IMR-90 (cell line): Measurements from ENCODE around the gene AATF. TPM values are rescaled to one million over a fixed set of nuclear protein-coding genes. Genes with fewer than 3 reads are reported as not detected.

Experiments
- ATAC-seq: fragments of 200-7000 bp; cut with Tn5 transposase; 2 replicates; pipeline ENCODE4 v1.9.1; 2020; ENCODE audit warnings: low read depth, mild to moderate bottlenecking, moderate library complexity
- BruUV-seq: library from RNA; stranded (reverse); fragments of 400-500 nt; replicated peaks from 2 replicates; lab custom pipeline; 2021; lab: Mats Ljungman, UMichigan
- CTCF ChIA-PET: fragments of 300-600 bp; formaldehyde crosslinking; extraction: SDS; loops from one replicate; lab custom pipeline; 2021; ENCODE audit warnings: antibody characterized with exemption; lab: Yijun Ruan, JAX
- POLR2A ChIA-PET: fragments of 300-600 bp; sonication (Branson Sonifier 250); formaldehyde crosslinking; loops from one replicate; lab custom pipeline; 2022; ENCODE audit warnings: antibody characterized with exemption; ENCODE audit not compliant: unreplicated experiment; lab: Charles Lee
- DNase-seq: peaks from one replicate; pipeline ENCODE4 v3.0.0; 2013
- H2AFZ ChIP-seq: replicated peaks from 2 replicates; pipeline ENCODE3; 2013; ENCODE audit warnings: low read length, mild to moderate bottlenecking; ENCODE audit not compliant: poor library complexity
- H2AK5ac ChIP-seq: 2 replicates; pipeline ENCODE4 v1.6.1; 2013; ENCODE audit warnings: low read depth, low read length, inconsistent platforms
- H2AK9ac ChIP-seq: replicated peaks from 2 replicates; pipeline ENCODE3; 2013; ENCODE audit warnings: mild to moderate bottlenecking, low read depth, low read length, moderate library complexity; ENCODE audit not compliant: poor library complexity
- H2BK120ac ChIP-seq: 2 replicates; pipeline ENCODE4 v1.6.1; 2013; ENCODE audit warnings: low read depth, low read length, inconsistent platforms
- H2BK15ac ChIP-seq: 3 replicates; pipeline ENCODE4 v1.6.1; 2013; ENCODE audit warnings: low read depth, low read length, inconsistent platforms
- H2BK20ac ChIP-seq: 2 replicates; pipeline ENCODE4 v1.6.1; 2013; ENCODE audit warnings: low read depth, mild to moderate bottlenecking, inconsistent platforms, low read length, moderate library complexity
- H2BK5ac ChIP-seq: 2 replicates; pipeline ENCODE4 v1.6.1; 2013; ENCODE audit warnings: mild to moderate bottlenecking, low read depth, low read length, inconsistent platforms; ENCODE audit not compliant: poor library complexity, severe bottlenecking
- H3K14ac ChIP-seq: replicated peaks from 2 replicates; pipeline ENCODE4 v1.6.1; 2013; ENCODE audit warnings: low read depth, low read length, inconsistent platforms
- H3K18ac ChIP-seq: 2 replicates; pipeline ENCODE4 v1.6.1; 2013; ENCODE audit warnings: low read depth, low read length, control low read depth
- H3K23ac ChIP-seq: 2 replicates; pipeline ENCODE4 v1.6.1; 2013; ENCODE audit warnings: low read depth, low read length, inconsistent platforms
- H3K27ac ChIP-seq: 2 replicates; pipeline ENCODE4 v1.5.1; 2013; ENCODE audit warnings: mild to moderate bottlenecking, control low read depth, low read length; ENCODE audit not compliant: insufficient read depth
- H3K27me3 ChIP-seq: 2 replicates; pipeline ENCODE4 v1.6.1; 2013; ENCODE audit warnings: low read length; ENCODE audit not compliant: control insufficient read depth, insufficient read depth
- H3K36me3 ChIP-seq: 2 replicates; pipeline ENCODE4 v1.6.1; 2013; ENCODE audit warnings: low read length, mixed read lengths; ENCODE audit not compliant: control insufficient read depth, insufficient read depth
- H3K4ac ChIP-seq: 2 replicates; pipeline ENCODE4 v1.6.1; 2013; ENCODE audit warnings: low read depth, low read length, inconsistent platforms
- H3K4me1 ChIP-seq: 2 replicates; pipeline ENCODE4 v1.6.1; 2013; ENCODE audit warnings: low read length, mixed read lengths; ENCODE audit not compliant: control insufficient read depth, insufficient read depth
- H3K4me2 ChIP-seq: 2 replicates; pipeline ENCODE4 v1.6.1; 2013; ENCODE audit warnings: low read depth, mild to moderate bottlenecking, control low read depth, low read length, moderate library complexity
- H3K4me3 ChIP-seq: 2 replicates; pipeline ENCODE4 v1.5.1; 2013; ENCODE audit warnings: low read depth, mild to moderate bottlenecking, control low read depth, low read length, moderate library complexity; ENCODE audit not compliant: insufficient read depth
- H3K56ac ChIP-seq: 2 replicates; pipeline ENCODE4 v1.6.1; 2013; ENCODE audit warnings: low read length, inconsistent platforms; ENCODE audit not compliant: insufficient read depth; ENCODE audit errors: extremely low read depth
- H3K79me1 ChIP-seq, 2 experiments: 2 replicates each; pipeline ENCODE4 v1.6.1; 2013; ENCODE audit warnings: low read length in 2 of 2, inconsistent platforms in 1 of 2, low read depth in 1 of 2
- H3K9ac ChIP-seq: 2 replicates; pipeline ENCODE4 v1.6.1; 2013; ENCODE audit warnings: low read depth, low read length, control low read depth
- H3K9me1 ChIP-seq: 2 replicates; pipeline ENCODE4 v1.6.1; 2013; ENCODE audit warnings: low read length, inconsistent platforms; ENCODE audit not compliant: insufficient read depth
- H3K9me3 ChIP-seq: 2 replicates; pipeline ENCODE4 v1.6.1; 2013; ENCODE audit warnings: low read length; ENCODE audit not compliant: control insufficient read depth, insufficient read depth
- H4K20me1 ChIP-seq: 2 replicates; pipeline ENCODE4 v1.6.1; 2013; ENCODE audit warnings: low read length, inconsistent platforms; ENCODE audit not compliant: insufficient read depth
- H4K5ac ChIP-seq: 2 replicates; pipeline ENCODE4 v1.6.1; 2013; ENCODE audit warnings: mild to moderate bottlenecking, low read depth, low read length, control low read depth
- H4K8ac ChIP-seq, 2 experiments: 2 replicates each; pipeline ENCODE4 v1.6.1; 2013; ENCODE audit warnings: low read depth in 2 of 2, low read length in 2 of 2, control low read depth in 1 of 2, inconsistent platforms in 1 of 2
- H4K91ac ChIP-seq: 2 replicates; pipeline ENCODE4 v1.6.1; 2013; ENCODE audit warnings: low read depth, low read length, inconsistent platforms; ENCODE audit not compliant: insufficient read depth
- CHD1 ChIP-seq: IDR thresholded peaks from 2 replicates; pipeline ENCODE4 v1.6.1; 2012; ENCODE audit warnings: low read depth, low read length, improper control_type of control experiment
- MAFK ChIP-seq: IDR thresholded peaks from 2 replicates; pipeline ENCODE4 v1.6.1; 2012; ENCODE audit warnings: low read depth, low read length, improper control_type of control experiment
- MAZ ChIP-seq: IDR thresholded peaks from 2 replicates; pipeline ENCODE4 v1.6.1; 2012; ENCODE audit warnings: low read depth, mild to moderate bottlenecking, low read length, improper control_type of control experiment, moderate library complexity, borderline replicate concordance
- MXI1 ChIP-seq: IDR thresholded peaks from 2 replicates; pipeline ENCODE4 v1.6.1; 2012; ENCODE audit warnings: low read depth, mild to moderate bottlenecking, low read length, moderate library complexity, borderline replicate concordance
- NFE2L2 ChIP-seq: fragments of 150-350 bp; IDR thresholded peaks from 2 replicates; pipeline ENCODE4 v1.6.1; 2016; ENCODE audit warnings: low read depth, mild to moderate bottlenecking, low read length
- POLR2A ChIP-seq: IDR thresholded peaks from 2 replicates; pipeline ENCODE4 v1.6.1; 2012; ENCODE audit warnings: mild to moderate bottlenecking, low read depth, low read length
- RAD21 ChIP-seq: IDR thresholded peaks from 2 replicates; pipeline ENCODE4 v1.6.1; 2012; ENCODE audit warnings: low read length, improper control_type of control experiment
- RFX5 ChIP-seq: IDR thresholded peaks from 2 replicates; pipeline ENCODE4 v1.8.0; 2012; ENCODE audit warnings: low read depth, mild to moderate bottlenecking, low read length, moderate library complexity
- SMC3 ChIP-seq: fragments of 150-350 bp; IDR thresholded peaks from 2 replicates; pipeline ENCODE4 v1.6.1; 2016; ENCODE audit warnings: low read depth, mild to moderate bottlenecking, antibody characterized with exemption, low read length, moderate library complexity
- WGBS, 2 experiments: methylation state at CpG; one replicate each; pipeline versions ENCODE4 v1.1.5 to v1.1.7; 2013; ENCODE audit warnings: missing lambda C conversion rate in 2 of 2; ENCODE audit not compliant: insufficient read length in 1 of 2; ENCODE audit errors: extremely low coverage in 2 of 2; 5-methylcytosine and 5-hydroxymethylcytosine counted together
- dilution Hi-C: fragments of 300-500 bp; cut with HindIII; formaldehyde crosslinking; loops from one replicate; pipeline ENCODE4 v1.14.3; 2018; ENCODE audit warnings: low sequenced_read_pairs; ENCODE audit not compliant: unreplicated experiment
- in situ Hi-C: fragments of 300-500 bp; cut with MboI; formaldehyde crosslinking; loops from 3 replicates; pipeline ENCODE4 v1.14.3; 2019; ENCODE audit warnings: low sequenced_read_pairs, inconsistent platforms, mixed read lengths
- intact Hi-C: fragments of 100-400 bp; cut with micrococcal nuclease; formaldehyde crosslinking; loops from 2 replicates; pipeline ENCODE4 v1.10.0; 2022
- polyA plus RNA-seq, 3 experiments: library from polyadenylated mRNA; depleted of rRNA; stranded (reverse); fragments of >200 nt; gene quantifications; 2 replicates each; pipeline ENCODE4 v1.2.3, GENCODE V29; 2012; ENCODE audit warnings: low replicate concordance in 1 of 3
- total RNA-seq: library from RNA; depleted of rRNA; stranded (reverse); fragments of >200 nt; gene quantifications from 2 replicates; pipeline ENCODE4 v1.2.3, GENCODE V29; 2012

AATF gene
- total and polyA plus RNA-seq, 2 of the 4 experiments (the other 2 are of a cell fraction), result 21.0 to 34.8 TPM

- H3K27me3 ChIP-seq, result peaks cover 94% of the 10 kb centered on the region
- no peak for ATAC-seq
- in situ Hi-C loops, result no loop called here
These were observed 6.1 kb upstream of the AATF start for GRCh38 chr17:36942631-36943125.

More at GRCh38 chr17:36942631-36943125, 6.1 kb upstream of the AATF start:
- H3K18ac ChIP-seq, result no peak overlapping the region
- no peak overlapping the region for H4K8ac ChIP-seq
- H3K4me3 ChIP-seq, result no peak overlapping the region
- CTCF ChIA-PET, result no interaction called here
- no peak overlapping the region for H3K14ac ChIP-seq
- H3K9ac ChIP-seq, result no peak overlapping the region
- no peak overlapping the region for H3K27ac ChIP-seq
- POLR2A ChIA-PET, result interaction anchor here (0.8 kb wide), 1 partner anchor 38 kb away, joined by 4 read pairs; no protein-coding TSS in a partner anchor
- H4K20me1 ChIP-seq, result peaks cover 10% of the 10 kb centered on the region; the same call in 1 of the 2 replicates
- intact Hi-C loops, result loop anchor here (10.0 kb wide), 1 partner anchor 308 kb away; no protein-coding TSS in a partner anchor
- no peak overlapping the region for H2BK5ac ChIP-seq
- no peak for DNase-seq
- H2AK9ac ChIP-seq, result no peak overlapping the region
- H2AFZ ChIP-seq, result peak overlapping the region; percentile 4
- H3K79me1 ChIP-seq, result no peaks in the 10 kb centered on the region
- 3% methylated on average over 33 of the region's 59 CpGs; no CpG with 5 or more reads in 1 of the 2 experiments for WGBS, 2 experiments
- TF ChIP-seq NFE2L2 (no peak), MAFK (no peak), CHD1 (no peak), MAZ (no peak), MXI1 (no peak), POLR2A (no peak), RFX5 (no peak), RAD21 (no peak), SMC3 (no peak)
- peaks cover 16% of the 10 kb centered on the region for H3K9me3 ChIP-seq
- peaks cover 1% of the 10 kb centered on the region; the same call in 1 of the 2 replicates for H3K4me1 ChIP-seq
- H2AK5ac ChIP-seq, result no peak overlapping the region
- H4K91ac ChIP-seq, result no peak overlapping the region
- no peak overlapping the region for H4K5ac ChIP-seq
- H3K9me1 ChIP-seq, result 0 out of 2 replicates have a peak, but pooled peaks cover 3% of the 10 kb centered on the region
- no peak overlapping the region for H3K23ac ChIP-seq
- H2BK120ac ChIP-seq, result no peak overlapping the region
- H3K36me3 ChIP-seq, result no peaks in the 10 kb centered on the region
- no TSS peak for BruUV-seq
- no peak overlapping the region for H3K4ac ChIP-seq
- dilution Hi-C loops, result no loop called here
- H2BK20ac ChIP-seq, result no peak overlapping the region
- H2BK15ac ChIP-seq, result no peak overlapping the region
- no peak overlapping the region for H3K4me2 ChIP-seq
- H3K56ac ChIP-seq, result no peak overlapping the region
